Activated CD4-positive, CD25-positive, alpha-beta regulatory T cell treated with anti-CD3 and anti-CD28 coated beads, Interleukin-2, amount 50 U/mL, for 72 hours (primary cell): ENCODE data around the gene EDARADD.
"Not testable (repeated sequence)": the region's sequence is repeated elsewhere in the genome, so short reads cannot be mapped to it uniquely, and the experiment has no call there.

Experiments used
- DNase-seq: peaks from one replicate; pipeline ENCODE4 v3.0.0; 2021

EDARADD gene

GRCh38 chr1:236393681-236394481, at the start of gene EDARADD:
Gene EDARADD (plus strand): TSS chr1:236394286. CDS start chr1:236394445, 159 bp downstream.
- DNase-seq, result no peak

GRCh38 chr1:236345728-236346127, 48.4 kb upstream of the EDARADD start:
- no peak for DNase-seq

DNA sequence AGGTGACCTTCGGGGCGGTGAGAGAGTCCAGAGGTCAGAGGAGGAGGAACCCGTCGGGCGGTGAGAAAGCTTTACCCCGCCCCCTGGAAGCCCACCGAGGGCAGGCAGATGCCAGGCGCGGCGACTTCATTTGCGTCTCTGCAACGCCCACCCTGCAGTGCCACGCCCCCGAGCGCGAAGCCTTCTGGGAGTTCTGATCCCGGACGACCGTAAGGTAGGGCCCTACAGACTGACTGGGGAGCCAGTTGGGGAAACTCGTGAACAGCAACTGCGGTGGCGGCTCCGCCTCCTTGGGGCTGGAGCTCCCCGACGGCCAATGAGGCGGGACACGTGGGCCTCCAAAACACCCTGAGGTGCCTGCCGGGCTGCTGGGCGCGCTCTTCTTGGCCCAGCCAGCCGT, 46.0 kb upstream of the EDARADD start:
- DNase-seq, result no peak

GRCh38 chr1:236350308-236350707, 43.8 kb upstream of the EDARADD start:
- DNase-seq, result no peak

DNA sequence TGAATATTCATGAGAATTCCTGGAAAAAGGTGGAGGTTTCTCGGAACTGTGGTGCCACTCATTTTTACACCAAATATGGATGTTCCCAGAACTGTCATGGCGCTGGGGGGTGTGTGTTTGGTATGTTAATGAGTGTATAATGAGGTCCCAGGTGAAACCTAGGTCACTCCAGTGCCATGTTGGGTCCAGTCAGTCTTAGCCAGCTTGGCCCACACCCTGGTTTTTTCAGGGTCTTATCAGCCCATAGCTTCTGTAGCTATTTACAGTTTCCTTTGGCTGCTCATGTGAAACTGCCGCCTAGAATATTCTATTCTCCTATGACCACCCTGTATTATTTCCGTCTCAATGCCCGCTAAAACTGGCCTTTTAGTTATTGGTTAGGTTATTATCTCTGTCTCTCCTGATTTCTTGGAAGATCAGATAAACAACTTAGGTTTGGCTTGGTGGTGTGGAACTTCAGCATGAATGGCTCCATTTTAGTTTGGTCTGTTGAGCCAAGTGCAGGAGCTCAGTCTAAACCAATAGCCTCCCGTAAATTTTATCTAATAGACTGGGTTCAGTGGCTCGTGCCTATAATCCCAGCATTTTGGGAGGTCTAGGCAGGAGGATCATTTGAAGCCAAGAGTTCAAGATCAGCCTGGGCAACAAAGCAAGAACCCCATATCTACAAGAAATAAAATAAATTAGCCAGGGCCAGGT, 42.1 kb upstream of the EDARADD start:
- DNase-seq, result no peak

GRCh38 chr1:236352747-236353146, 41.3 kb upstream of the EDARADD start:
- not testable (repeated sequence) for DNase-seq

DNA sequence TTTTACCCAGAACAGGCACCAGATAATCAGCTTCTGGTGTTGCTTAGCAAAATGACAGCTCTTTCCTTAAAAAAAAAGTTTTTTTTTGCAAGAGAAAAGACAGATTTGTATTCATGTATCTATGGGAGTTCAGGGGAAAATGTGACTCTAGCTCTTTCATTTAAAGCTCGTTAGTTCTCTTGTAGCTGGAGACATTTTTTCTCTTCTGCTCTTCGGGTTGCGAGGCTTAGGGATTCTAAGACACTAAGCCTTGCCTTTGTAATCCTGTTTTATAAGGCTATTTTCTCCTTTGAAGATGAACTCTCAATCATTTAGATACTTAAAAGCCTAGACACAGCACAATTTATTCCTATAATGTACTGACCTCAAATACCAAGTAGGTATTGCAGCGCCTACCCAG, 40.3 kb upstream of the EDARADD start:
- no peak for DNase-seq

- no peak for DNase-seq
Measured at GRCh38 chr1:236354330-236355147, 39.5 kb upstream of the EDARADD start.

DNA sequence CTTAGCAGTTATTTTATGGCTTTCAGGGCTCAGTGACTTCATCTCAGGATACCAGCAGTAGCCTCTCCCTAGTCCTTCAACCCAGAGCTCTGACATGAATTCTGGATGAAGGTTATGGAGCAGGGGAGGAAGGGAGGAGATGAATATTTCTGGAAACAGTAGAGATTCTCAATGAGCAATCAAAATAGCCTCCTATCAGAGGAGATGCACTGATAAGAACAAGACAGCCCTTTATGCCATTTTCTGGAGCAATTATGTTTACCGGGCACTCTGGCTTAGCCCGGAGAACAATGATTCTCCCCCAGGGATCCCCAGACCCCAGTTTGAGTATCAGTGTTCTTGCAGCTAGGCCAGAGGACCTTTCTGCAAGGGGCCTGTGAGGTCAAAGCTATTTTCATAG, 37.9 kb upstream of the EDARADD start:
- DNase-seq, result no peak

DNA sequence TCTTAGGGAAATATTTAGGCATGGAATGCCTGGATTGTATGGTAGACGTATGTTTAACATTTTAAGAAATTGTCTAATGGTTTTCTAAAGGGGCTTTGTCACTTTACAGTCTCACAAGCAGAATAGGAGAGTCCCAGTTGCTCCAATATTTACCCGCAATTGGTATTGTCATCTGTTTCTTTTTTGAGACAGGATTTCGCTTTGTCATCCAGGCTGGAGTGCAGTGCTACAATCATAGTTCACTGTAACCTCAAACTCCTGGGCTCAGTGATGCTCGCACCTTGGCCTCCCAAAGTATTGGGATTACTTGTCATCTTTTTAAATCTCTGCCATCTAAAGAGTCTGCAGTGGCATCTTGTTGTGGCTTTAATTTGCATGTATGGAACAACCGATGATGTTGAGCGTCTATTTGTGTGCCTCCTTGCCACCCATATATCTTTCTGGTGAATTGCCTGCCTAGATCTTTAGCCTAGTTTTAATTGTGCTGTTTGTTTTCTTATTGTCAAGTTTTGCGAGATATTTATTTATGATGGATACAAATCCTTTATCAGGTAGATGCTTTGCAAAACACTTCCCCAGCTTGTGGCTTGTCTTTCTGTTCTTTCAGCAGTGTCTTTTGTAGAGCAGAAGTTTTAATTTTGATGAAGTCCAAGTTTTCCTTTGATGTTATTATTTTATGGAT, 32.0 kb upstream of the EDARADD start:
- DNase-seq, result no peak

DNA sequence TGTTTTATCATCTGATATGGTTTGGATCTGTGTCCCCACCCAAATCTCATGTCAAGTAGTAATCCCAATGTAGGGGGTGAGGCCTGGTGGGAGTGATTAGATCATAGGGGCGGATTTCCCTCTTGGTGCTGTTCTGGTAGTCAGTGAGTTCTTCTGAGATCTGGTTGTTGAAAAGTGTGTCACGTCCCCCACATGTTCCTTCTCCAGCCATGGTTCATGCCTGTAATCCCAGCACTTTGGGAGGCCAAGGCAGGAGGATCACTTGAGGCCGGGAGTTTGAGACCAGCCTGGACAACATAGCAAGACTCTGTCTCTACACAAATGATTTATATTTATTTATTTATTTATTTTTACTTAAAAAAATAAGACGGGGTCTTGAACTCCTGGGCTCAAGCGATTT, 30.8 kb upstream of the EDARADD start:
- DNase-seq, result no peak

DNA sequence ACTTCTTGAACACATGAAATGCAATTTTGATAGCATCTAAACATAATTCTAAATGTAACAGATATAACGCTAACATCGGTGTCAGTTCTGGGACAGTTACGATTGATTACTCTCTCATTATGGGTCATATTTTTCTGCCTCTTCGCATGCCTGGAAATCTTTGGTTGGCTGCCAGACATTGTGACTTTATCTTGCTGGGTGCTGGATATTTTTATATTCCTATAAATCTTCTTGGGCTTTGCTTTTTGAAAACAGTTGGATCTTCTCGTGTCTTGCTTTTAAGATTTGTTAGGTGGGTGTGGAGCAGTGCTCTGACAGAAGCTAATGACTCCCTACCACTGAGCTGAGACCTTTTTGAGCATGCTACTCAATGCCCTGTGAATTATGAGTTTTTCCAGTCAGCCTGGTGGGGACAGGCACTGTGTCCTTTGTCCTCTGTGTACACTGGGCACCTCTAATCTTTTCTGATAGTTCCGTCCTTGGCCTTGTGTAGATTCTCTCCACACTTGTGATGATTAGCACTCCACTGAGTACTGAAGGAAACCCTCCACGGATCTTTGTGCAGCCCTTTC, 28.0 kb upstream of the EDARADD start:
- DNase-seq, result no peak

- not testable (repeated sequence) for DNase-seq
Measured at GRCh38 chr1:236366681-236367080, 27.4 kb upstream of the EDARADD start.

- DNase-seq, result no peak
Measured at GRCh38 chr1:236370420-236370819, 23.7 kb upstream of the EDARADD start.

DNA sequence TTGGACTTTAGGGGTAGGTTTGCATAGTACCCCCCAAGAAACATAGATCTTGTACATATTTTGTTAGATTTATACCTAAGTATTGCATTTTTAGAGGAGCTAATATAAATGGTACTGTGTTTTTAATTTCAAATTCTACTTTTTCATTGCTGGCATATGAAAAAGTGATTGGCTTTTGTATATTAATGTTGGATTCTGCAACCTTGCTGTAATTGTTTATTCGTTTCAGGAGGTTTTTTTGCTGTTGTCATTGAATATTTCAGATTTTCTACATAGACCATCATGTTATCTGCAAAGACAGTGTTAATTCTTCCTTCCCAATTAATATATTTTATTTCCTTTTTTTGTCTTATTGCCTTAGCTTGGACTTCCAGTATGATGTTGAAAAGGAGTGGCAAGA, 23.0 kb upstream of the EDARADD start:
- DNase-seq, result no peak

DNA sequence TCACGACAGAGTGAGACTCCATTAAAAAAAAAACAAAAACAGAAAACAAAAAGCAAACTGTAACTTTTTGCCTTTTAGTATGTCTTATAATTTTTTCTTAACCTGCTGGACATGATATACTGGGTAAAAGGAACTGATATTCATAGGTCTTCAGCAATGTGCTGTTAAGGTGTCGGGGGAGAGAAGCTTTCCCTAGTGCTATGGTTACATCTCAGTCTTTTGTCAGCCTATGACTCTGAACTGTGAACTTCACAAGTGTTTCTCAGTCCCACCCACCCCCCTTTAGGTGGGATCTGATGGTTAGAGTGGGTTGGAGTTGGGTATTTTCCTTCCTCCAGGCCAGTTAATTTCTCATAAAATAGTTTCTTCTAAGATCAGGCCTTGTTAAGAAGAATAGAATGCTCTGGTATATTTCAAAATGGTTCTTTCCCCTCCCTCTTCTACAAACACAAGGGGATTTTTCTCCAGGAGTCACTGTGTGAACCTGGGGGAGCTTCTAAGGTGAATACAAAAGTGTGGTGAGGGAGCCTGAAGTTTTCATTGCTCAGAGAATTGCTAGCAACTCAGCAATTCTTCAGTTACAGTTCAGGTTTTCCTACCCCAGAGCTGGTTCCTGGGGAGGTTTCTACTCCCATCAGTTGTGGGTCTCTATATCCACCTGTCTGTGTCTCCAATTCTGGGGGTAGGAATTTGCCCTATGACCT, 16.1 kb upstream of the EDARADD start:
- DNase-seq, result no peak

DNA sequence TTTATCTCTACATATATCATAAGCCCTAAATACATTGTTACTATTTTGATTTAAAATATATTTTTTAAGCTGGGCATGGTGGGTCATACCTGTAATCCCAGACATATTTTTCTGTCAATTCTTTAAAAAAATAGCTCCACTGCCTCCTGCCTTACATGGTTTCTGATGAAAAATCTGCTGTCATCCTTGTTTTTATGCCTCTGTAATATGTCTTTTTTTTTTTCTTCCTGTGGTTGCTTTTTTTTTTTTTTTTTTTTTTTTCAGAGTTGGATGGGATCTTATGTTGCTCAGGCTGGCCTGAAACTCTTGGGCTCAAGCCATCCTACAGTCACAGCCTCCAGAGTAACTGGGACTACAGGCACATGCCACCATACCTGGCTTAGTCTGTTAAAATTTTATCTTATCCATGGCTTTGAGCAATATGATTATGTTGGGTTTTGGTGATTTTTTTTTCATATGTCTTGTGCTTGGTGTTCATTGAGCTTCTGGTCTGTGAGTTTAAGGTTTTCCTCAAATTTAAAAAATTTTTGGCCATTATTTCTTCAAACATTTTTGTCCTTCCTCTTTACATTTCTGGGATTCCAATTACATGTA, 12.4 kb upstream of the EDARADD start:
- DNase-seq, result no peak

DNA sequence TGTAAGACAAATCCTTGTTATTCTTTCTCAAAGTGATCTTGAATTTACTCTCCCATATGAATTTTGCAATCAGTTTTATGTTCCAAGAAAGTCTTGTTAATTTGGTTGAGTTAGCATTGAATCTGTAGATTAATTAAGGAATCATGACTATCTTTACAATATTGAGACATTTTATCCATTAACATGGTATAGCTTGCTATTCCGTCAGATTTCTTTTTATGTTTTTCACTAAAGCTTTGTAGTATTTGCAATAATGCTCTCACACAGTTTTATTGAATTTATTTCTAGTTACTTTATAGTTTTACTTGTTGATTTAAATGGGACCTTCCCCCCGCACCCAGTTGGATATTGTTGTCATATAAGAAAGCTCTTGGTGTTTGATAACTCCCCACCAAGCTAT, 5.8 kb upstream of the EDARADD start:
- no peak for DNase-seq

DNA sequence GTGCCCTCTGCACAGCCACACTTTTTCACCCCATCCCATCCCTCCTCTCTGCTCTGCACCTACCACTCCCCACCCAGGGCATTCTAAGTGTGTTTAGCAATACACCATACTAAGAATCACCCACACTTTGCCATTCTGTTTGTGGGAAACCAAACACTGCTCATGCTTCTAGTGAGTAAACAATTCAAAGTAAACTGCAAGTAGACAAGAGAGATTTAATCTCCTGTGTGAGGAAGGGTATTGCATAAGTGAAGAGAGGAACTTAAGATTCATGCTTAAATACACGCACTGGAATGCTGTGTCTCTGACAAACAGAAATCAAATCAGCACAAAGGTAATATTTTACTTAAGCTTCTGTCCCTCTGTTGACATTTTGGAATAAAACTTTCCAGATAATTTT, 4.8 kb upstream of the EDARADD start:
- no peak for DNase-seq

GRCh38 chr1:236391008-236391407, 3.1 kb upstream of the EDARADD start:
- DNase-seq, result no peak

GRCh38 chr1:236392182-236392581, 1.9 kb upstream of the EDARADD start:
- DNase-seq, result no peak

DNA sequence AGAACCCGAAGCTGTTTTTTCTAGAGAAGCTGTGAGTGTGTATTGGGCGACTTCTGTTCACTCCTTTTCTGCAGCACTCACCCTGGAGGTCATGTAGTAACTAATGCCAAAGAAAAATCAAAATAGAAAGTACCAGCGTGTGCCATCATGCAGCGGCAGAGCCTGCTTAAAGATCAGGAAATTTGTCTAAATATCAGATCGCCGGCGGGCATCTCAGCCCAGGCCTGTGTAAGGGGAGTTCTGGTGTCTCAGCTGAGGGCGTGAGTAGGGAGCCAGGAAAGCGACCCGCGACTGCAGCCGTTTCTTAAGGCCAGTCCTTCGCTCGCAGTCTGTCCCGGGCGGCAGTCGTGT, 768 bp downstream of the EDARADD start:
- DNase-seq, result no peak
